LNCaP clone FGC (cell line): ENCODE measurements around the gene COL21A1.

ENCODE experiments used
- DNase-seq: peaks from one replicate; pipeline ENCODE4 v3.0.0-alpha.2; 2011; ENCODE audit warnings: low read depth
- H3K4me3 ChIP-seq: 2 replicates; pipeline ENCODE4 v1.5.1; 2011; ENCODE audit warnings: mild to moderate bottlenecking, low read depth, low read length, control low read depth
- TF ChIP-seq, protein P1 (sequence below): IDR thresholded peaks from 2 replicates; pipeline ENCODE4 v1.5.1; 2012; ENCODE audit warnings: mild to moderate bottlenecking; ENCODE audit not compliant: control insufficient read depth, insufficient read depth; ENCODE audit errors: extremely low read depth

COL21A1 gene

DNA sequence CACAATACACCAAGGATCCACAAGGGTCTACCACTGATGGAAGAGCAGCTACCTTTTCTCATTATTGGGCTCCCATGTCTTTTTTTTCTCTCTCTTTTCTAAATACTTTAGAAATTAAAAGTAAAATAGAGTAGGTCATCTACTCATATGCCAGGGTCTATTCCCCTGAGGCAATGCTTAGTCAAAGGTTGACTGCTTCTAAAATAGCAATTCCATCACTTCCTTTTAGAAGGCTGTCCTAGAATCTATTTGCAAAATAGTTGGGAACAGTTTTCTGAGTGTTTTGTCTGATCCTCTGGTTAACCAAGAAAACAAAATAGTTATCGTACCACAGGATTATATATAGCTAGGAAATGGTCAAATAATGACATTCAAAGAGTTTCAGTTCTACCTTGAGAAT lies 174.1 kb downstream of the COL21A1 start:
- TF ChIP-seq, protein P1, sequence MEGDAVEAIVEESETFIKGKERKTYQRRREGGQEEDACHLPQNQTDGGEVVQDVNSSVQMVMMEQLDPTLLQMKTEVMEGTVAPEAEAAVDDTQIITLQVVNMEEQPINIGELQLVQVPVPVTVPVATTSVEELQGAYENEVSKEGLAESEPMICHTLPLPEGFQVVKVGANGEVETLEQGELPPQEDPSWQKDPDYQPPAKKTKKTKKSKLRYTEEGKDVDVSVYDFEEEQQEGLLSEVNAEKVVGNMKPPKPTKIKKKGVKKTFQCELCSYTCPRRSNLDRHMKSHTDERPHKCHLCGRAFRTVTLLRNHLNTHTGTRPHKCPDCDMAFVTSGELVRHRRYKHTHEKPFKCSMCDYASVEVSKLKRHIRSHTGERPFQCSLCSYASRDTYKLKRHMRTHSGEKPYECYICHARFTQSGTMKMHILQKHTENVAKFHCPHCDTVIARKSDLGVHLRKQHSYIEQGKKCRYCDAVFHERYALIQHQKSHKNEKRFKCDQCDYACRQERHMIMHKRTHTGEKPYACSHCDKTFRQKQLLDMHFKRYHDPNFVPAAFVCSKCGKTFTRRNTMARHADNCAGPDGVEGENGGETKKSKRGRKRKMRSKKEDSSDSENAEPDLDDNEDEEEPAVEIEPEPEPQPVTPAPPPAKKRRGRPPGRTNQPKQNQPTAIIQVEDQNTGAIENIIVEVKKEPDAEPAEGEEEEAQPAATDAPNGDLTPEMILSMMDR = no peak
- DNase-seq = no peak
- H3K4me3 ChIP-seq = no peak overlapping the region

DNA sequence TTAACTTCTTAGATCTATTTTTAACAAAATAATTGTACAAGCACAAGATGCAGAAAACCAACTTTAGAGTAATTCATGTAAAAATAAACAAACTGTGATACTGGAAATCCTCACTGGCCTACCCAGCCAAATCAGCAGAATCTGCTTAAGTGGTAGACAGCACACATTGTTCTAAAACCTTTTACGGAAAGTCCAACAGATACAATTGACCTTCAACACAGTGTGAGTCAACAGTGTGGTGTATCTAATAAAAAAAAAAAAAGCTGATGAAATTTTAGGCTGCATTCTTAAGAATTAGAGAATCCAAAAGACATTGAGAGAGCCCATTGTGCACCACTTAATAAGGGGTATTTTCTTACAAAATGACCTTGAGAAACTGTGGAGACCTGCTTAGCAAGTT lies 174.5 kb downstream of the COL21A1 start:
- H3K4me3 ChIP-seq = no peak overlapping the region
- DNase-seq = no peak
- TF ChIP-seq, protein P1 = no peak

DNA sequence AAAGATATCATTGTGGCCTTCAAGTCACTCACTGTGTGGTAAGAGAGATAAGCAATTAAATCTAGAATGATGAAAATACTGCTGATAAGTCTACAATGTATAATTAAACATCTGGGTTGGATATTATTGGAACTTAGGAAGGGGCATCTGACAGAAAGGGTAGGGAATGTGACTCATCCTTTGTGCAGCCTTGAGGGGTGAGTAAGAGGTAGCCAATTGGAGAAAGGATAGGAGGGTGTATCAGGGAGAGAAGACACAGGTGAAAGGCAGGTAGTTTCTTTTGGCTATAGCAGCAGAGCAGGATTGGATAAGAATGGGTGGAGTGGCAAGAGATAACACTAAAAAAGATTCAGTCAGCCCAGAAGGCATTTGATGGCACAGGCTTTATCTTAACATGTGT lies 182.0 kb downstream of the COL21A1 start:
- no peak overlapping the region for H3K4me3 ChIP-seq
- TF ChIP-seq, protein P1 = no peak
- DNase-seq = no peak

DNA sequence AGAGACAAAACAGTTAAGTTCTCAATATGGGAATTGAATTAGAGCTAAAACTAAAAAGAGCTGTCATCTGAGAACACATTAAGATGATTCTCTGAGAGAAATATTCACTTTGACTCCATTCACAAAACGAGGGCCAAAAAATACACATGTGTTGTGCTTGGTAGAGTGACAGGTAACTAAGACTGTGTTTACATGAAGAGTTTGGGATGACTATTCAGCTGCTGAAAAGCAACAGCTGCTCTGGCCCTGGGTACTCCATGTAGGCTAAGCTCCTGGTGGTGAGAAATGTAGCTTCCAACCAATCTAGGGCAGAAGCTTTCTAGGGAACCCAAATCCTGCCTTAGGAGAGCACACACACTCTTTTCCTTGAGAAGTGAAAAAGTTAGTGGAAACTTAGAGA lies 184.5 kb downstream of the COL21A1 start:
- H3K4me3 ChIP-seq = no peak overlapping the region
- DNase-seq = no peak
- TF ChIP-seq, protein P1 = no peak

DNA sequence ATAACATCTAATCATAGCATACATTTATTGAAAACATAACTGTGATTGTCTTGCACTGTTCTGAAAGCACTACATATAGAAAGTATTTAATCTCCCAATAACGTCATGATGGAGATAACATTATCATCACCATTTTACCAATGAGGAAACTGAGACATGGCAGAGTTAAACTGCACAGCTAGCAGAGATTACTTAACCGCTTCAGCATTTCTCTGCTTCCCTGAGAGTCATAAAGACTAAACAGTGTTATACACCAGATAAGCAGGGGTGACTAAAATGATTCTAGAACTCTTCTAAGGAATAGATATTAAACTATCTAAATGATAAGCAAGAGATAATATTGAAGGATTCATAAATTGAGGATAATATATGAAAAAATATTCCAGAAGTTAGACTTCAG lies 188.7 kb downstream of the COL21A1 start:
- DNase-seq = no peak
- TF ChIP-seq, protein P1 = no peak
- H3K4me3 ChIP-seq = no peak overlapping the region

DNA sequence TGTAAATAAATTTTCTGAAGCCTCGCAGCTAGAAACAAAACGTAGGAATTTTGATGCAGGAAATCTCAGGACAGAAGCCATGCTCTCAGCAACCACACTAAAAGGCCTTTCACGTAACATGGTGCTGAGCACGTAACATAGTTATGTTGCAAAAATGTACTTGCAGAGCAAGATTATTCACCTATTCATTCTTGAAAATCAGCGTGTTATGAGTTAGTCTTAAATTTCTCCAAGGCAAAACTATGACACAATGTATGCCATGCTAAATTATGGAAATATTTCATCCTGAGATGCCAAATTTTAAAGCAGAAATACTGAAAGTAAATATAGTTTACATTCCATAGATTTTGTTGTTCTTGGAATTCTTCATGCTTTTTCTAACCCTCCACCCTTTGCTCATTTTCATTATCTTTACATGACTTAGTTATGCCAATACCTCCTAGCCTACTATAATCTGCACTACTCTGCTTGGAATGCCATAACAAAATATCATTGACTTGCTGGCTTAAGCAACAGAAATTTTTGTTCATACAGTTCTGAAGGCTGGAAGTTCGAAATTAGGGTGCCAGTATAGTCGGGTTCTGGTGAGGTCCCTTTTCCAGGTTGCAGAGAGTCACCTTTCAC lies 192.2 kb downstream of the COL21A1 start:
- DNase-seq = no peak
- H3K4me3 ChIP-seq = no peak overlapping the region
- TF ChIP-seq, protein P1 = no peak

DNA sequence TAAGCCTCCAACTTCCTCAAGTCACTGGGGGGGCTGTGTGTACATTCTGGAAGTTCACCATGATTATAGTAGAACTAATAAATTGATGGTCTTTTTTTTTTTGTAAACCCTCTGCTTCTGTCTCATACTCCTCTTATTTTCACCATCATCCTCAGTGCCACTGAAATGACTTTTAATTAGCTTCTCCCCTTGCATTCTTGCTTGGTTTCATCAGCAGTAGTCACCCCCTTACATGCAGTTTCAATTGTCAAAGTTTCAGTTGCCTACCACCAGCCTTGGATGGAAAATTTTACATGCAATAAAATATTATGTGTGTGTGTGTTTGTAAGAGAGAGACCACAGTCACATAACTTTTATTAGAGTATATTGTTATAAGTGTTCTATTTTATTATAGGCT lies 196.2 kb downstream of the COL21A1 start:
- TF ChIP-seq, protein P1 = no peak
- DNase-seq = no peak
- no peak overlapping the region for H3K4me3 ChIP-seq
